Keratinocyte (primary cell): ENCODE data around the gene CMC1. TPM values are rescaled to one million over a fixed set of nuclear protein-coding genes. Genes with fewer than 3 reads are reported as not detected.

Experiments
- DNase-seq: peaks from one replicate; pipeline ENCODE4 v3.0.0-alpha.2; 2011; ENCODE audit warnings: low read depth, missing footprints, low spot score
- FAIRE-seq: peaks from 2 replicates; lab custom pipeline; 2011; peaks lifted over from hg19 to GRCh38; lab: Jason Lieb, UNC
- H2AFZ ChIP-seq: 2 replicates; pipeline ENCODE4 v1.6.0; 2012; ENCODE audit warnings: low read length, control low read depth, inconsistent platforms; ENCODE audit not compliant: control insufficient read depth
- H3K27ac ChIP-seq: 2 replicates; pipeline ENCODE4 v1.5.1; 2011; ENCODE audit warnings: low read length; ENCODE audit not compliant: control insufficient read depth, insufficient read depth
- H3K27me3 ChIP-seq: 3 replicates; pipeline ENCODE4 v1.6.0; 2011; ENCODE audit warnings: low read length; ENCODE audit not compliant: control insufficient read depth, insufficient read depth; ENCODE audit errors: extremely low read depth
- H3K36me3 ChIP-seq, 2 experiments: 2 replicates in 1 of 2; 3 replicates in 1 of 2; pipeline ENCODE4 v1.5.1; 2011; ENCODE audit warnings: low read length in 2 of 2, mild to moderate bottlenecking in 1 of 2; ENCODE audit not compliant: control insufficient read depth in 2 of 2, insufficient read depth in 2 of 2; ENCODE audit errors: extremely low read depth in 1 of 2
- H3K4me1 ChIP-seq: 3 replicates; pipeline ENCODE4 v1.5.1; 2011; ENCODE audit warnings: low read length; ENCODE audit not compliant: control insufficient read depth, insufficient read depth; ENCODE audit errors: extremely low read depth
- H3K4me2 ChIP-seq: 3 replicates; pipeline ENCODE4 v1.6.0; 2011; ENCODE audit warnings: low read depth, low read length; ENCODE audit not compliant: control insufficient read depth, insufficient read depth; ENCODE audit errors: extremely low read depth
- H3K4me3 ChIP-seq, 3 experiments: fragments of 200-600 bp in 1 of 3; sonication (generic) in 1 of 3; 2 replicates in 2 of 3; 3 replicates in 1 of 3; pipeline ENCODE4 v1.5.1; 2011 to 2016; ENCODE audit warnings: low read length in 3 of 3, mild to moderate bottlenecking in 3 of 3, control low read depth in 2 of 3, inconsistent platforms in 1 of 3, low read depth in 1 of 3, mixed read lengths in 1 of 3, mixed run types in 1 of 3, moderate library complexity in 1 of 3; ENCODE audit not compliant: control insufficient read depth in 2 of 3, insufficient read depth in 2 of 3; ENCODE audit errors: extremely low read depth in 1 of 3
- H3K79me2 ChIP-seq: 2 replicates; pipeline ENCODE4 v1.6.0; 2012; ENCODE audit warnings: low read length; ENCODE audit not compliant: control insufficient read depth, insufficient read depth
- H3K9ac ChIP-seq: 3 replicates; pipeline ENCODE4 v1.6.0; 2011; ENCODE audit warnings: low read length; ENCODE audit not compliant: control insufficient read depth, insufficient read depth; ENCODE audit errors: extremely low read depth
- H3K9me1 ChIP-seq: 3 replicates; pipeline ENCODE4 v1.6.0; 2011; ENCODE audit warnings: low read length; ENCODE audit not compliant: control insufficient read depth, insufficient read depth; ENCODE audit errors: extremely low read depth
- H3K9me3 ChIP-seq: 2 replicates; pipeline ENCODE4 v1.5.1; 2012; ENCODE audit warnings: low read depth, low read length; ENCODE audit not compliant: control insufficient read depth
- H4K20me1 ChIP-seq: 3 replicates; pipeline ENCODE4 v1.6.0; 2011; ENCODE audit warnings: low read length; ENCODE audit not compliant: control insufficient read depth, insufficient read depth; ENCODE audit errors: extremely low read depth
- CTCF ChIP-seq, 3 experiments: IDR thresholded peaks in 1 of 3; conservative IDR thresholded peaks in 1 of 3; optimal IDR thresholded peaks in 1 of 3; 2 replicates in 2 of 3; 3 replicates in 1 of 3; pipeline versions ENCODE3 to v1.5.1; 2011; ENCODE audit warnings: low read length in 3 of 3, mild to moderate bottlenecking in 3 of 3, moderate library complexity in 2 of 3, control low read depth in 1 of 3, inconsistent platforms in 1 of 3; ENCODE audit not compliant: insufficient read depth in 2 of 3; ENCODE audit errors: extremely low read depth in 1 of 3
- EZH2 ChIP-seq: IDR thresholded peaks from one replicate; pipeline ENCODE4 v1.6.1; 2012; ENCODE audit warnings: inconsistent platforms, mild to moderate bottlenecking, low read length, moderate library complexity
- dilution Hi-C: fragments of 300-500 bp; cut with MboI; formaldehyde crosslinking; loops from one replicate; pipeline ENCODE4 v1.7.0; 2020; ENCODE audit warnings: low sequenced_read_pairs; ENCODE audit not compliant: extremely low pct_ligation_motif_present
- polyA plus RNA-seq, 5 experiments: library from polyadenylated mRNA; depleted of rRNA in 3 of 5; stranded (reverse) in 3 of 5; stranded (forward) in 1 of 5; unstranded in 1 of 5; fragments of >200 nt; gene quantifications; 1 replicate in 1 of 5; 2 replicates in 3 of 5; 3 replicates in 1 of 5; pipeline versions ENCODE4 v1.2.1 to v1.2.3, GENCODE V29; 2011 to 2012; ENCODE audit warnings: missing spikeins in 2 of 5, low read depth in 1 of 5, low replicate concordance in 1 of 5

Gene CMC1
- polyA plus RNA-seq, 1 donor (not counting 4 experiments of a cell fraction or from before 2014, with no cell fraction given), result 23.9 TPM

- H2AFZ ChIP-seq, result no peak overlapping the region
- H3K9me3 ChIP-seq, result no peaks in the 10 kb centered on the region
- no peaks in the 10 kb centered on the region for H3K27me3 ChIP-seq
- FAIRE-seq (no peak), DNase-seq (no peak)
- H3K4me2 ChIP-seq, result peak overlapping the region; percentile 90
- no peaks in the 10 kb centered on the region for H3K9me1 ChIP-seq
- peaks cover 44% of the 10 kb centered on the region for H3K79me2 ChIP-seq
- H3K27ac ChIP-seq, result no peak overlapping the region
- no peaks in the 10 kb centered on the region for H4K20me1 ChIP-seq
- TF ChIP-seq CTCF (optimal IDR thresholded peaks at IDR 0.05 in 1 of 3, IDR thresholded peaks at IDR 0.05 in 1 of 3, conservative IDR thresholded peaks at IDR 0.05 in 1 of 3; ENCODE audit: extremely low read depth in 1 of 3, insufficient read depth in 2 of 3, low read length in 3 of 3) (no peak), EZH2 (no peak)
- peak overlapping the region; percentile 84 to 90 (median 85) for H3K4me3 ChIP-seq
- peaks cover 10% of the 10 kb centered on the region for H3K4me1 ChIP-seq
- no peak overlapping the region for H3K9ac ChIP-seq
- dilution Hi-C loops, result no loop called here
- no peaks in the 10 kb centered on the region for H3K36me3 ChIP-seq
These were observed 1.1 kb downstream of the CMC1 start for GRCh38 chr3:28242519-28242918.

GRCh38 chr3:28243424-28244106, 2.1 kb downstream of the CMC1 start:
- Histone ChIP-seq H3K9me1 (no peaks in the 10 kb centered on the region), H3K36me3 (no peaks in the 10 kb centered on the region), H3K79me2 (peaks cover 49% of the 10 kb centered on the region), H3K4me3 (no peak overlapping the region), H3K9me3 (no peaks in the 10 kb centered on the region), H3K4me2 (no peak overlapping the region), H3K9ac (no peak overlapping the region), H4K20me1 (no peaks in the 10 kb centered on the region), H3K27me3 (no peaks in the 10 kb centered on the region), H3K4me1 (peaks cover 10% of the 10 kb centered on the region), H3K27ac (no peak overlapping the region), H2AFZ (no peak overlapping the region)
- DNase-seq (no peak), FAIRE-seq (no peak)
- no peak for TF ChIP-seq EZH2
- no peak for TF ChIP-seq CTCF (optimal IDR thresholded peaks at IDR 0.05 in 1 of 3, IDR thresholded peaks at IDR 0.05 in 1 of 3, conservative IDR thresholded peaks at IDR 0.05 in 1 of 3; ENCODE audit: extremely low read depth in 1 of 3, insufficient read depth in 2 of 3, low read length in 3 of 3)
- dilution Hi-C loops, result no loop called here
